Stimulated activated CD8-positive, alpha-beta memory T cell treated with anti-CD3 and anti-CD28 coated beads, Interleukin-2, amount 100 ng/mL, for 48 hours (primary cell): ENCODE measurements around the gene ARHGEF7.

Source experiments
- DNase-seq, 2 donors: peaks; one replicate each; pipeline ENCODE4 v3.0.0-alpha.2; 2020; ENCODE audit warnings: low read depth in 2 of 2

Gene ARHGEF7

DNA sequence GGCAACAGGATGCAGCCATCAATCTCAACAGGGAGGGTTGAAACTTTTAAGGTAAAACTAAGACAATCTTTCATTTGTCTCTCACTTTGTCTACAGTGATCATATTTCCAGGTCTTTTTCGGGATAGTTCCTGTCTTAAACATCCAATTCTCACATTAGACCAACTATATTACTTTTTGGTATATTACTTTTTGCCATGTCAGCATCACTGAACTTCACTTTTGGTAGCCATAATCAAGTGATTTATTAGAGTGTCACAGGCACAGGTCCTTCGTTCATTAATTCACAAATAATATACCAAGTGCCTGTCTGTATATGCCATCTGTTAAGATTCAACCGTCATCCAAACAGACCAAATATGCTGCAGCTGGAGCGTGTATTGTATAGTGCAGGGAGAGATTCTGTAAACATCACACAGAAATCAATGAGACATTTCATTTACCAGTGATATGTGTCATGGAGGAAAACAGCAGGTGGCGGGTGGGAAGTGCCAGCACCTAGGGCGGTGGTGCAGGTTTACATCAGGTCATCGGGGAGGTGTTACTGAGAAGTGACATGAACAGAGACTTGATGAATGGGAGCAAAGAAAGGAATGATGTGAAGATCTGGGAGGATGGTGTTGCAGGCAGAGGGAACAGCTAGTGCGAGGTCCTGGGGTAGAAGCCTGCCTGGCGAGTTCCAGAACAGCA, 24.9 kb downstream of the ARHGEF7 start:
- DNase-seq = no peak

DNA sequence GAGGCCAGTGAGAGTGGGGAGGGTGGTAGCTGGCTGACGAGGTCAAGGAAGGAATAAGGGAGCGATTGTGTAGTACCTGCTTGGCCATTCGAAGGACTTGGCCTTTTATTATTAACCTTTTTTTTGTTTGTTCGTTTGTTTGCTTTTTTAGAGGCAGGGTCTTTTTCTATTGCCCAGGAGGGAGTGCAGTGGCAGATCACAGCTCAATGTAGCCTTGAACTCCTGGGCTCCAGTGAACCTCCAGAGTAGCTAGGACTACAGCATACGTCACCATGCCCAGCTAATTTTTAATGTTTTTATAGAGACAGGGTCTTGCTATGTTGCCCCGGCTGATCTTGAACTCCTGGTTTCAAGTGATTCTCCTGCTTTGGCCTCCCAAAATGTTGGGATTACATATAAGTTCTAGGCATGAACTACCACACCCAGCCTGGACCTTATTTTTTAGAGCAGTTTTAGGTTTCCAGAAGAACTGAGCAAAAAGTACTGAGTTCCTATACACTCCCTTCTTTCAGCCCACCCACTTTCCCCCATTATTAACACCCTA, 25.5 kb downstream of the ARHGEF7 start:
- no peak for DNase-seq

GRCh38 chr13:111142472-111142871, 27.4 kb downstream of the ARHGEF7 start:
- no peak for DNase-seq

GRCh38 chr13:111143865-111144540, 28.9 kb downstream of the ARHGEF7 start:
- no peak for DNase-seq

DNA sequence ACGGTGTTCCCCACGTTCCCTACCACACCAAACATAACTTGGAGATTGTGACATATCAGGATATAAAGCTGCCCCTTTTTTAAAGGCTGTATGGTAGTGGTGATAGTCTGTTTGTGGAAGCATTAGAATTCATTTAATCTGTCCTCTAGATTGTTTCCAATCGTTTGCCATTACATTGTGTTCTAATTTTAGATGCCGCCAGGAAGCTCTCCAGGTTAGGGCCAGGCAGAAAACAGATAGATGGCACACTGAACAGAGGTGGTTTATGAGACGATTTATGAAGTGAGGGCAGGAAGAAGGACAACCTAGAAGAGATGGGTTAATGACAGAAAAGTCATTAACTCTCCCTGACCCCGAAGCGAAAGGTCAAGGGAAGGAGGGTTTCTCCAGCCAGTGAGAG, 30.0 kb downstream of the ARHGEF7 start:
- DNase-seq = no peak

DNA sequence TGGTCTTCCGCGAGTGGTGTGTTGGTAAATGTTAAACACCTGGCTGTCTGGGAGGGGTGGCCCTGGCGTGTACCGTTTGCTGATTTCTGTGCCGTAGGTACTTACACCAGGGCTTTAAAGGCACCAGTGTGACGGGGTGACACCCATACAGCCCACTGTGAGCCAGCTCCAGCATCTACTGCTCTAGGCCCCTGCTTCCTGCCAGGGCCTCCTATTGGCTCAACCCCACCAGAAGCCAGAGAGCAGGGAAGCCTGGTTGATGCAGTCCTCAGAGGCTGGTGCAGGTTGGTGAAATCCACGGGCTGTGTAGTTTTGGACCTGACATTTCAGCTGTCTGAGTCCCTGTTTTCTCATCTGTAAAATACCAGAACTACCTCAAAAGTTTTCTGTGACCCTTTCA, 30.4 kb downstream of the ARHGEF7 start:
- no peak for DNase-seq

- DNase-seq = no peak
Observed at GRCh38 chr13:111152844-111153243, 37.7 kb downstream of the ARHGEF7 start.

GRCh38 chr13:111153279-111153976, 38.3 kb downstream of the ARHGEF7 start:
- DNase-seq = peak; percentile 92 to 94

GRCh38 chr13:111153977-111154332, 38.8 kb downstream of the ARHGEF7 start:
- peak; percentile 32 to 42 for DNase-seq

GRCh38 chr13:111156421-111156820, 41.3 kb downstream of the ARHGEF7 start:
- no peak for DNase-seq

- no peak for DNase-seq
Observed at GRCh38 chr13:111158136-111158805, 43.2 kb downstream of the ARHGEF7 start.

DNA sequence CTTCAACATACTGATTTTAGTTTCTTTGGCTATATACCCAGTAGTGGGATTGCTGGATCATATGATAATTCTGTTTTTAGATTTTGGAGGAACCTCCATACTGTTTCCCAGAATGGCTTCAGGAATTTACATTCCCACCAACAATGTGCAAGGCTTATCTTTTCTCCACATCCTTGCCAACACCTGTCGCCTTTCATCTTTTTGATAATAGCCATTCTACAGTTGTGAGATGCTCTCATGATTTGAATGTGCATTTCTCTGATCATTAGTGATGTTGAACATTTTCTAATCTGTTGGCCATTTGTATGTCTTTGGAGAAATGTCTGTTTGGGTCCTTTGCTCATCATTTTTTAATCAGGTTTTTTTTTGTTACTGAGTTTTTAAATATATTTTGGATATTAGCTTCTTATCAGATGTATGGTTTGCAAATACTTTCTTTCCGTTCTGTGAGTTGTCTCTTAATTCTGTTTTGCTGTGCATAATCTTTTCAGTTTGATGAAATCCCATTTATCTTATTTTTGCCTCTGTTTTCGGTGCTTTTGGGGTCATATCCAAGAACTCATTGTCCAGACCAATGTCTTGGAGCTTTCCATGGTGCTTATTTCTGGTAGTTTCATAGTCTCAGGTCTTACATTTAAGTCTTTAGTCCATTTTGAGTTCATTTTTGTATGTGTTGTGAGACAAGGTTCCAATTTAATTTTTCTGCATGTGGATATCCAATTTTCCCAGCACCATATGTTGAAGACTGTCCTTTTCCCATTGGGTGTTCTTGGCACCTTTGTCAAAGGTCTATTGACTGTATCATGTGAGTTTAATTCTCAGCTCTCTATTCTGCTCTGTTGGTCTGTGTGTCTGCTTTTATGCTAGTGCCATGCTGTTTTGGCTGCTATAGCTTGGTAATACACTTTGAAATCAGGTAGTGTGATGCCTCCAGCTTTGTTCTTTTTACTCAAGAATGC, 44.5 kb downstream of the ARHGEF7 start:
- no peak for DNase-seq

- DNase-seq = no peak
Observed at GRCh38 chr13:111160648-111161047, 45.5 kb downstream of the ARHGEF7 start.

DNA sequence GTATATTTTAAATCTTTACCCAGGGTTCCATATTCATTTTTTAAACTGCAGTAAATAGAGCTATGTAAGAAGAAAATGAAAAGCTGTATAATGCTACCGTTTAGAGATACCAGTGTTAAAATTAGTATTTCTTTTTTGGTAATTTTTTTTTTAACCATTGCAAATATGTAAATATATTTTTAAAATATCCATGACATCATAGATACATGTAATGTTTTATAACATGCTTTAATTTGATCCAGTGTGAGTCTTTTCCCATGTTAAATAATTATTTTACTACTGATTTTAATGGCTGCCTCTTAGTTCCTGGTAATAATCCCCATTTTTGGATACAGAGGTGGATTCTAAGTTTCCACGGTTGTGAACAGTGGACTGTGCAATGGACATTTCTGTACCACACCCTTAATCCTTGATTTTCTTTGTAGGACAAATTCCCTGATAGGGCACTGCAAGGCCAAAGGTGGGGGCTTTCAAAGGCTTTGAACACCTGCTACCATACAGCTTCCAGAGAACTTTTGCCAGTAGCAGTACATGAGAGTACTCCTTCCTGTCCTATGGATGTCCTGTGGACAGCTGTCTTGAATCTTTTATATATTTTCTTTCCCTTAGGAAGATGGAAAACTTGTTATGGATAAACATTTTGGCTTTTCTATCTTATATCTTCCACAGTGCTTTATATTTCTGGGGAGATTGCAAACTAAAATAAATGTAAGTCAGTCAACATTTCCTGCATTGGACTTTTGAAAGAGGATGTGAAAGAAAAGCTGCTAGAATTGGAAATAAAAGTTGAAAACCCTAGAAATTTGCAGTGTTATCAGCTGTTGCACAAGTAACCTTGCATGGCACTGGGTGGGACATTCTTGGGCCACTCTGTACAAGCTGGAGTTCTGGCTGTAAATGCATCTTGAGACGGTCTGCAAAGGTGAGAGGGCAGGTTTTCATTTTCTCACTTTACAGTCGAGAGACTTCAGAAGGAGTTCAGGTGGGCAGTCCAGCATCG, 46.8 kb downstream of the ARHGEF7 start:
- DNase-seq = no peak

- DNase-seq = no peak
Observed at GRCh38 chr13:111165241-111166010, 50.3 kb downstream of the ARHGEF7 start.

DNA sequence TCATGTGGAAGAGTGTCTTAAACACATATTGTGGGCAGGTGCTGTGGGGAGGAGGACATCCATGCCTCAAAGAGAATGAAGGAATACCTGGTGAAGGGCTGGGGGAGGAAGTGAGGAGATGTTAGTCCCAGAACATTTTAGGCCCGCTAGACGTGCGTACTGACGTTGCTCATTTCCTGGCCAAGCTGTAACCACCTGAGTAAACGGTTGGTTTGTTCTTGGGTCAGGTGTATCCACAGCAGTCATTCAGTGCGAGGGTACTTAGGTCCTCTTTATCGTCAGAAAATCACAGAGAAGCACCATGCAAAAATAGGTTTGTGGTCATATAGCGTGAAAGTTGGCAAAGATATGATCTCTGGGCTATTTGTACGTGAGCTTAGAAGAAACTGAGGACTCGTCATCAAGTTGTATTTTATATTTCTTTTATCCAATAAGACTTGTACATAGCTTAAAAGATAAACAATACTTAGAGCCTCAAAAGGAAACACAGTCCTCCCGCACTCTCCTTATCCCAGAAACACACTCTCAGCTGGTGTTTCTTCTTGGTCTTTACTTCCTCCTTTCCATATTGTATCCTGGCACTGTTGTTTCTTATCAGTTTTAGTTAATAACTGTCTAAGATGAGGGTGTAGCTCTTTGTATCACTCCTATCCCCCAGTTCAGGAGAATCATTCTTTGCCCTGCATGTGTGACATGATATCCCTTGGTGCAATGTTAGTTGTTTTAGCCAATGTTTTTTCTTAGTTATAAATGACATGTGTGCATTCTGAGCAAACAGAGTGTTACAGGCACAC, 52.0 kb downstream of the ARHGEF7 start:
- DNase-seq = no peak

DNA sequence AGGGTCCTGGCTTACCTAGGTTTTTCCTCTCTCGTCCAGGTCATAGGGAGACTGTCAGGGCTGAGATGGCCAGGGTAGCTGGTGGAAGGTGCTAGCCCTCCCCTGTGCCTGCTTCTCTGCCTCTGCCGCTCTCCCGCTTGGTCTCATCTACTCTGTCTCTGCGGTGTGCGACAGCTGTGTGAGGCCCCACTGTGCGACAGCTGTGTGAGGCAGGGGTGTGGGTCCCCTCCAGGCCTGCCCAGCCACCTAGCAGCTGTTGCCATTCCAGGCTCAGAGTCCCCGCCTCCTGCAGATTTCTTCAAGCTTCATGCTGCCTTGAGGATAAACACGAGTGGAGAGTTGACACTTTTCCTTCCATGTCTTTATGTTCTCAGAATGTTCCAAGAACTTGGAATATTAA, 53.0 kb downstream of the ARHGEF7 start:
- no peak for DNase-seq

- no peak for DNase-seq
Observed at GRCh38 chr13:111171112-111171511, 56.0 kb downstream of the ARHGEF7 start.
